K562 (cell line): ENCODE data around the gene PIGM.
A peak's percentile ranks its signal among the peaks of the same experiment; 100 is the strongest.

Experiments used
- CREM ChIP-seq: IDR thresholded peaks from 2 replicates; pipeline ENCODE4 v1.6.1; 2014; ENCODE audit warnings: antibody characterized with exemption, low read depth
- FOXA1 ChIP-seq: fragments of 450-650 bp; IDR thresholded peaks from 2 replicates; pipeline ENCODE4 v1.6.1; 2016; ENCODE audit warnings: mild to moderate bottlenecking, borderline replicate concordance
- POLR2AphosphoS2 ChIP-seq: IDR thresholded peaks from 2 replicates; pipeline ENCODE4 v1.6.1; 2012; ENCODE audit warnings: low read length, improper control_type of control experiment
- POLR2H ChIP-seq: IDR thresholded peaks from 2 replicates; pipeline ENCODE4 v1.6.1; 2016; ENCODE audit warnings: missing genetic modification characterization, low read depth, mild to moderate bottlenecking, control low read depth, missing compliant biosample characterization, moderate library complexity
- SPI1 ChIP-seq: IDR thresholded peaks from 2 replicates; pipeline ENCODE4 v1.6.1; 2011; ENCODE audit warnings: low read depth, low read length, control low read depth, borderline replicate concordance
- TRIM24 ChIP-seq, 2 experiments: fragments of 450-650 bp; IDR thresholded peaks; 2 replicates each; pipeline ENCODE4 v1.6.1; 2016
- TF ChIP-seq, protein P1 (sequence below), 2 experiments: fragments of 450-650 bp in 1 of 2; sonication (generic) in 1 of 2; formaldehyde crosslinking in 1 of 2; IDR thresholded peaks; 2 replicates each; pipeline versions ENCODE4 v1.7.1 to v1.9.0; 2016 to 2022; ENCODE audit warnings: inconsistent platforms in 1 of 2, mild to moderate bottlenecking in 1 of 2, missing genetic modification reagents in 1 of 2
- TF ChIP-seq, protein P2 (sequence below): fragments of 450-650 bp; IDR thresholded peaks from 2 replicates; pipeline ENCODE4 v1.6.1; 2016; ENCODE audit warnings: antibody characterized with exemption
- TF ChIP-seq, protein P3 (sequence below), 3 experiments: IDR thresholded peaks in 2 of 3; conservative IDR thresholded peaks in 1 of 3; 2 replicates each; pipeline ENCODE4 v1.5.1; 2011 to 2012; ENCODE audit warnings: low read length in 3 of 3, mild to moderate bottlenecking in 3 of 3, control low read depth in 2 of 3, improper control_type of control experiment in 1 of 3, inconsistent platforms in 1 of 3, low read depth in 1 of 3, mixed read lengths in 1 of 3, moderate library complexity in 1 of 3; ENCODE audit not compliant: insufficient read depth in 2 of 3
- TF ChIP-seq, protein P4 (sequence below): sonication (generic); formaldehyde crosslinking; IDR thresholded peaks from 2 replicates; pipeline ENCODE4 v1.9.0; 2022; ENCODE audit warnings: mild to moderate bottlenecking, missing genetic modification reagents

DNA sequence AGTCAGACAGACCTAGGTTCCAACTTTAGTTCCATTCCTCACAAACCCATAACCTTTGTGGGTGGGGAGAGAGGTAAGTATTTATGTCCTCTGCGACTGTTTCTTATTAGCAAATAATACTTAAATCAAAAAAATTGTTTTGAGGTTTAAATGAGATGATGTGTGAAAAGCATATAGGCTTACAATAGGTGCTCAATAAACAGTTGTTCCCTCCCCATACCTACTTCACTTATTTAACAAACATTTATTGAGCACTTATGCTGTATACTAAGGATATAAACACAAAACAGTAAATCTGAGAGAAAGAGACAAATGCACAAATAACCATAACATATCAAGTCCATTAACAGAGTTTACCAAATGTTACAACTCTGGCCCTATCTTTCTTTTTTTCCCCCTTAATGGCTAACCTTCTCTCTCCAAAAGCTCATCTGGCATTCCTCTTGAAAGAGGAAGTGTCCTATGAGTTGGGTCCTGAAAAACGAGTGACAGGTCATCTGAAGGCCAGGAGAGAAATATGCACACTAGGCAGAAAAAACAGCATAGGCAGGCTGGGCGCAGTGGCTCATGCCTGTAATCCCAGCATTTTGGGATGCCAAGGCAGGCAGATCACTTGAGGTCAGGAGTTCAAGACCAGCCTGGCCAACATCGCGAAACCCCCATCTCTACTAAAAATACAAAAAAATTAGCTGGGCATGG is 10.3 kb downstream of the PIGM start:
- no peak for TF ChIP-seq POLR2AphosphoS2
- TF ChIP-seq CREM = no peak
- TF ChIP-seq, protein P1, sequence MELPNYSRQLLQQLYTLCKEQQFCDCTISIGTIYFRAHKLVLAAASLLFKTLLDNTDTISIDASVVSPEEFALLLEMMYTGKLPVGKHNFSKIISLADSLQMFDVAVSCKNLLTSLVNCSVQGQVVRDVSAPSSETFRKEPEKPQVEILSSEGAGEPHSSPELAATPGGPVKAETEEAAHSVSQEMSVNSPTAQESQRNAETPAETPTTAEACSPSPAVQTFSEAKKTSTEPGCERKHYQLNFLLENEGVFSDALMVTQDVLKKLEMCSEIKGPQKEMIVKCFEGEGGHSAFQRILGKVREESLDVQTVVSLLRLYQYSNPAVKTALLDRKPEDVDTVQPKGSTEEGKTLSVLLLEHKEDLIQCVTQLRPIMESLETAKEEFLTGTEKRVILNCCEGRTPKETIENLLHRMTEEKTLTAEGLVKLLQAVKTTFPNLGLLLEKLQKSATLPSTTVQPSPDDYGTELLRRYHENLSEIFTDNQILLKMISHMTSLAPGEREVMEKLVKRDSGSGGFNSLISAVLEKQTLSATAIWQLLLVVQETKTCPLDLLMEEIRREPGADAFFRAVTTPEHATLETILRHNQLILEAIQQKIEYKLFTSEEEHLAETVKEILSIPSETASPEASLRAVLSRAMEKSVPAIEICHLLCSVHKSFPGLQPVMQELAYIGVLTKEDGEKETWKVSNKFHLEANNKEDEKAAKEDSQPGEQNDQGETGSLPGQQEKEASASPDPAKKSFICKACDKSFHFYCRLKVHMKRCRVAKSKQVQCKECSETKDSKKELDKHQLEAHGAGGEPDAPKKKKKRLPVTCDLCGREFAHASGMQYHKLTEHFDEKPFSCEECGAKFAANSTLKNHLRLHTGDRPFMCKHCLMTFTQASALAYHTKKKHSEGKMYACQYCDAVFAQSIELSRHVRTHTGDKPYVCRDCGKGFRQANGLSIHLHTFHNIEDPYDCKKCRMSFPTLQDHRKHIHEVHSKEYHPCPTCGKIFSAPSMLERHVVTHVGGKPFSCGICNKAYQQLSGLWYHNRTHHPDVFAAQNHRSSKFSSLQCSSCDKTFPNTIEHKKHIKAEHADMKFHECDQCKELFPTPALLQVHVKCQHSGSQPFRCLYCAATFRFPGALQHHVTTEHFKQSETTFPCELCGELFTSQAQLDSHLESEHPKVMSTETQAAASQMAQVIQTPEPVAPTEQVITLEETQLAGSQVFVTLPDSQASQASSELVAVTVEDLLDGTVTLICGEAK (IDR thresholded peaks at IDR 0.05) = no peak
- TF ChIP-seq, protein P1 (CRISPR knock-in tag; IDR thresholded peaks at IDR 0.05) = no peak
- peak; percentile 94 for TF ChIP-seq SPI1
- TF ChIP-seq POLR2H (tag) = no peak
- TF ChIP-seq, protein P2, sequence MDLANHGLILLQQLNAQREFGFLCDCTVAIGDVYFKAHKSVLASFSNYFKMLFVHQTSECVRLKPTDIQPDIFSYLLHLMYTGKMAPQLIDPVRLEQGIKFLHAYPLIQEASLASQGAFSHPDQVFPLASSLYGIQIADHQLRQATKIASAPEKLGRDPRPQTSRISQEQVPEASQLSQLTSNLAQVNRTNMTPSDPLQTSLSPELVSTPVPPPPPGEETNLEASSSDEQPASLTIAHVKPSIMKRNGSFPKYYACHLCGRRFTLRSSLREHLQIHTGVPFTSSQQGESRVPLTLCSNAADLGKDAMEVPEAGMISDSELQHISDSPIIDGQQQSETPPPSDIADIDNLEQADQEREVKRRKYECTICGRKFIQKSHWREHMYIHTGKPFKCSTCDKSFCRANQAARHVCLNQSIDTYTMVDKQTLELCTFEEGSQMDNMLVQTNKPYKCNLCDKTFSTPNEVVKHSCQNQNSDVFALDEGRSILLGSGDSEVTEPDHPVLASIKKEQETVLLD = no peak
- TF ChIP-seq FOXA1 = no peak
- TF ChIP-seq, protein P3, sequence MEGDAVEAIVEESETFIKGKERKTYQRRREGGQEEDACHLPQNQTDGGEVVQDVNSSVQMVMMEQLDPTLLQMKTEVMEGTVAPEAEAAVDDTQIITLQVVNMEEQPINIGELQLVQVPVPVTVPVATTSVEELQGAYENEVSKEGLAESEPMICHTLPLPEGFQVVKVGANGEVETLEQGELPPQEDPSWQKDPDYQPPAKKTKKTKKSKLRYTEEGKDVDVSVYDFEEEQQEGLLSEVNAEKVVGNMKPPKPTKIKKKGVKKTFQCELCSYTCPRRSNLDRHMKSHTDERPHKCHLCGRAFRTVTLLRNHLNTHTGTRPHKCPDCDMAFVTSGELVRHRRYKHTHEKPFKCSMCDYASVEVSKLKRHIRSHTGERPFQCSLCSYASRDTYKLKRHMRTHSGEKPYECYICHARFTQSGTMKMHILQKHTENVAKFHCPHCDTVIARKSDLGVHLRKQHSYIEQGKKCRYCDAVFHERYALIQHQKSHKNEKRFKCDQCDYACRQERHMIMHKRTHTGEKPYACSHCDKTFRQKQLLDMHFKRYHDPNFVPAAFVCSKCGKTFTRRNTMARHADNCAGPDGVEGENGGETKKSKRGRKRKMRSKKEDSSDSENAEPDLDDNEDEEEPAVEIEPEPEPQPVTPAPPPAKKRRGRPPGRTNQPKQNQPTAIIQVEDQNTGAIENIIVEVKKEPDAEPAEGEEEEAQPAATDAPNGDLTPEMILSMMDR (IDR thresholded peaks at IDR 0.05 in 2 of 3, conservative IDR thresholded peaks at IDR 0.05 in 1 of 3; ENCODE audit: insufficient read depth in 2 of 3, low read depth in 1 of 3, low read length in 3 of 3) = no peak
- no peak for TF ChIP-seq TRIM24 (IDR thresholded peaks at IDR 0.05)
- TF ChIP-seq, protein P4, sequence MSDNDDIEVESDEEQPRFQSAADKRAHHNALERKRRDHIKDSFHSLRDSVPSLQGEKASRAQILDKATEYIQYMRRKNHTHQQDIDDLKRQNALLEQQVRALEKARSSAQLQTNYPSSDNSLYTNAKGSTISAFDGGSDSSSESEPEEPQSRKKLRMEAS (CRISPR knock-in tag) = no peak
